Stimulated activated CD8-positive, alpha-beta memory T cell treated with anti-CD3 and anti-CD28 coated beads, Interleukin-2, amount 100 ng/mL, for 48 hours (primary cell): ENCODE results near the gene TANK.
"Not testable (repeated sequence)": the region's sequence is repeated elsewhere in the genome, so short reads cannot be mapped to it uniquely, and the experiment has no call there.

ENCODE experiments used
- DNase-seq, 2 donors: peaks; one replicate each; pipeline ENCODE4 v3.0.0-alpha.2; 2020; ENCODE audit warnings: low read depth in 2 of 2

TANK gene

DNA sequence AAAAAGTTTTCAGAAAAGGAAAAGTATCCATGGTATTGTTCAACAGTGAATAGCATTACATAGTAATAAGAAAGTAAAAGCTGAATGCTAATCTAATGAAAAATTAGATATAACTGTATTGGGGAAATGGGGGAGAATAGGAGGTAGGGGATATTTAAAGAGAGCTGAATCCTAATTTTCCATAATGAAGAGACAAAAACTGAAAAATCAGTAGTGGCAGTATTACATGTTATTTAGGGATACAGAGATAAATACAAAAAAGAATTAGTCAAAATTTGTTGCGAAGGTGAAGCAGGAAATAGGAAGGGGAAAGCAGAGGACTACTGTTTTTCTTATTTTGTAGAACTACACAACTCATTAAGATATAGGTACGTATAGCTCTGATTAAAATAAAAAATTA is 9.1 kb downstream of the TANK start:
- DNase-seq, result no peak

DNA sequence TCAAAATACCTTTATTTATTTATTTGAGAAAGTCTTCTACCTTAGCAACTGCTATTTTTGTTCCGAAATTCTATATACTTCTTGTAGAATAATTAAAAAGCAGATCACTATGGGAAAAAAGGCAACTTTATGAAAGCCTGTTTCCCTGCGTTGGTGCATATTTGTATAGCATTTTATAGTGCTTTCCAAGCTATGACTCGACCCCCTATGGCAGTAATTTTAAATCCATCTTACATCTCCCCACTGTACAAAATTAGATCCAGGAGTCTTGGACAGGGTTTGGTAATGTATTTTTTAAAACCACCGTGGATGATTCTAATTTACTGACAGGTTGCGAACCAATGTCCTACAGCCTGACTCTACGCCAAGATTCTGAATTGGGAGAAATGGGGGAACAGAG is 10.1 kb downstream of the TANK start:
- DNase-seq, result no peak

DNA sequence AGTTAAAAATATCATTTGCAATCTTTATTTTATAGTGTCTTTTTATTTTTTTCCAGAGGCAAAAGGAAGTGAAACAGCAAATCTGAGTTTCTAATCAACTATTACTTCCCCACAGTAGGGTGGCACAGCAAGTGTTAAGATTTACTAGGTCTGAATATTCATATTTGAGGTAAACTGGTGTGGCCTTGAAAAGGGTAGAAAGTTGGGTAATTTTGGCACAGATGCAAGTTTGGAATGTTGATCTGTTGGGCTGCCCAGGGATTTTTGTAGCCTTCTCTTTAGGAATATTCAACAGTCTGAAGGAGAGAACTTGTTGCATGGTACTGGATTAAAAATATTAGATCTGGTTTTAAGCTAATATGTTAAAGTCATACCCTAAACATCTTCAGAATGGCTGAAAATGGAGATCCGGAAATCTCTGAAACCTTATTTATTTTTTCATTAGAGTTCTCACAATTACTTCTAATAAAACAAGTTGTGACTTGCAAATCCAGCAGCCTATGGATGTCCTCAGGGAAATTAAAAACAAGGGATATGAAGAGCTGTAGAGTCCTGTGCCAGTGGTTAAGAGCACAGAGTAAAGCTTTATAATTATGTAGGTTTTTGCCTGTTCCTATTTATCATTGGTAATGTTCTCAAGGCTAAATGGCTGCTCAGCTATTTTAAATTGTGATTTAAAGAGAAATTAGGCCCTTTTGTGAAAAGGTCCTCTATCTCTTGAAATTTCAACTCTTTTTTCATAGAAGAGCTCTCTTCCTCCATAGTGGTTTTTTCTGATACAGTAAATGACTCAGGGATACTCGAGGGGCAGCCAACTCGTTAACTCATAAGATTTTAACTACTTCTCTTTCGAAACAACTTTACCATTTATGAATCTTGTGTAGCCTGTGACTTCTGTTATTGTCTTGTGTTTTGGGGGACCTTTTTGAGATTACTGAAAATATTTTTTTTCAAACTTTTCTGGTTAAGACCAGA is 11.0 kb downstream of the TANK start:
- no peak for DNase-seq

DNA sequence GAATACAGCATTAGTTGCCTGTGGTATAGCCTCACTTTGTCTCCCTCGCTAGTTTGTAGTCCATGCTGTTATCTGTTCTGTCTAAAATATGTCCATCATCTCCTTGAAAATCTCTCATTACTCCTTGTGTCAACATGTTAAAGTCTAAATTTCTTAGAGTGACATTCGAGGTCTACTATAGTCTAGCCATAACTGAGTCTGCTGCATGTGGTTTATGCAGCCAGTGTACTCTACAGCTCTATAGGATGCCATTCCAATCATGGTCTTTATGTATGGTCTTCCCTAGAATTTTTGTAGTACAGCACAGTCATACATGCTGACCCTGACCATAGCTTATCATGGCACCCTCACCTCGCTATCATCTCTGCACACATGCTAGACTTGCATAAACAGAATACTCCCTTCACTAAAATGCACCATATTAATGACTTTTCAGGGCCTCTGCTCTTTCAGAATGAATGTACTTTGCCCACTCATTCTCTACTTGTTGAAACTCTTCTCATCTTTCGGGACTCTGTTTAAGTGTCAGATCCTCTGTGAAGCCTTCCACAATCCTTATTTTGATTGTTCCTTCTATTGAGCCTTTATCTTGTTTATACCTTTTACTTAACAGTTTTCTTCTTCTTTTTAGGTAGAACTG is 12.8 kb downstream of the TANK start:
- DNase-seq, result no peak

DNA sequence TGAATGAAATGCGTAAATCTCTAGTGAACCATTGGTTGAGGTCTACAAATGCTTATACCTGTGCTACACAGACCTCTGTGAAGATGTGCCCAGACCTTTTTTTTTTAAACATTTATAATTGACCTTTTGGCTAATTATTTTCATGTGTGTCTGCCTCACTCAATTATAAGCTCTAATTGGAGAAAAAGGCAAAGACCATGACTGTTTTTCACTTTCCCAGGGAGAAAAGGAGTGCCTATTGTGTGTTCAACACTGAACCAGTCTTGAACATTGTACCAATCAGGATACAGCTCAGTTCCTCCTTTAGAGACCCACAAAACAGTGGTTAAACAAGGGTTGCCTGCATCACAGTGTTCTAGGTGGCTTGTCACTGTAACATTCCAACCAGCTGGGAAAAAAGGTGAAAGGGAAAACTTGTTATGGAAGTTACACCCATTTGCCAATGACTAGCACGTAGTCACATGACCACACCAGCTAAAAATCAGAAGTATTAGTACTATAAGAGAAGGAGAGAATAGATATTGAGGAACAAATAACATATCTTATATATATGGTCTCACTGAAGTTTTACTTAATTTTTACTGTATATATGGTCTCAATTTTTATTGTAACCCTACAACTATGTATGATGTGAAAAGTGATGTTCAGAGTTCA is 13.4 kb downstream of the TANK start:
- no peak for DNase-seq

DNA sequence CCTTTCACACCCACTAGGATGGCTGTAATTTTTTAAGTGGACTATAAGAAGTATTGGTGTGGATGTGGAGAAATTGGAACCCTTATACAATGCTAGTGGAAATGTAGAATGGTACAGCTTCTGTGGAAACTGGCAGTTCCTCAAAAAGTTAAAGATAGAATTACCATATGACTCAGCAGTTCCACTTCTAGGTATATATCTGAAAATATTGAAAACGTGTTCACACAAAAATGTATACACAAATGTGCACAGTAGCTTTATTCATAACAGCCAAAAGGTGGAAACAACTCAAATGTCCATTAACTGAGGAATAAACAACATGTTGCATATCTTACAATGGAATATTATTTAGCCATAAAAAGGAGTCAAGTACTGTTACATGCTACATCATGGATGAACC is 17.7 kb downstream of the TANK start:
- no peak for DNase-seq

DNA sequence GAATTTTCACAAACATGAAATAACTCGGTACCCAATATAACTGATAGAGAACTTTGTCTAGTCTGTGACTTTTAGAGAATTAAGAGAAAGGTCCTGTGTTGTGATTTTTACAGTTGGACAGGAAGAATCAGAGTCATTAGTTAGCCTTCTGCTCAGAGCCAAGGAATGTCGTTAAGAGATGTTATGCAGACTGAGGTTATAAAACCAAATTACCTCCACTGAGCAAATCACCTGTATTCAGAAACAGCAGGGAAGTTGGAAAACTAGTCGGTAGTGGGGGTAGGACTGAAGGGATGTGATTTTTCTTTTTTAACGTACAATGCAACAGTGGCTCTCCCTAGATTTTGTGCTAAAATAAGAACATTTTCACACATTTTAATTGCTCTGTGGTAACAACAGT is 18.5 kb downstream of the TANK start:
- DNase-seq, result no peak

DNA sequence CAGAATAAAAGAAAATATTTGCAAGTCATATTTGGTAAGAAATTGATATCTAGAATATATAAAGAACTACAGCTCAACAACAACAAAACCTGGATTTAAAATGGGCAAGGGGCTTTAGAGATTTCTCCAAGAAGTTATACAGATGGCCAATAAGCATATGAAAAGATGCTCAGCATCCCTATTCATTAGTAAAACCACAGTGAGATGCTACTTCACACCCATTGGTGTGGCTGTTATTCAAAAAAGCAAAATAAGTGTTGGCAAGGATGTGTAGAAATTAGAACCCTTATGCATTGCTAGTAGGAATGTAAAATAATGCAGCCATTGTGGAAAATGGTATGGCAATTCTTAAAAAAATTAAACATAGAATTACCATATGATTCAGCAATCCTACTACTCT is 29.8 kb downstream of the TANK start:
- DNase-seq, result no peak

DNA sequence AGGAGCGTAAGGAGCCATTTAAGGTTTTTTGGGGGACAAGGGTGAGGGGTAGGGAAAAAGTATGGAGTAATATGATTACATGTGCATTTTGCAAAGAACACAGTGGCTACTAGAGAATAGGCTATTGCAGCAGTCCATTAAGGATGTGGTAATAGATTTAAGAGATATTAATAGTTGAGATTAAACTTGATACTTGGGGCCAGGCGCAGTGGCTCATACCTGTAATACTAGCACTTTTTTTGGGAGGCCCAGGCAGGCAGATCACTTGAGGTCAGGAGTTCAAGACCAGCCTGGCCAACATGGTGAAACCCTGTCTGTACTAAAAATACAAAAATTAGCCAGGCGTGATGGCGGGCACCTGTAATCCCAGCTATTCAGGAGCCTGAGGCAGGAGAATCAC is 35.4 kb downstream of the TANK start:
- DNase-seq, result not testable (repeated sequence)

DNA sequence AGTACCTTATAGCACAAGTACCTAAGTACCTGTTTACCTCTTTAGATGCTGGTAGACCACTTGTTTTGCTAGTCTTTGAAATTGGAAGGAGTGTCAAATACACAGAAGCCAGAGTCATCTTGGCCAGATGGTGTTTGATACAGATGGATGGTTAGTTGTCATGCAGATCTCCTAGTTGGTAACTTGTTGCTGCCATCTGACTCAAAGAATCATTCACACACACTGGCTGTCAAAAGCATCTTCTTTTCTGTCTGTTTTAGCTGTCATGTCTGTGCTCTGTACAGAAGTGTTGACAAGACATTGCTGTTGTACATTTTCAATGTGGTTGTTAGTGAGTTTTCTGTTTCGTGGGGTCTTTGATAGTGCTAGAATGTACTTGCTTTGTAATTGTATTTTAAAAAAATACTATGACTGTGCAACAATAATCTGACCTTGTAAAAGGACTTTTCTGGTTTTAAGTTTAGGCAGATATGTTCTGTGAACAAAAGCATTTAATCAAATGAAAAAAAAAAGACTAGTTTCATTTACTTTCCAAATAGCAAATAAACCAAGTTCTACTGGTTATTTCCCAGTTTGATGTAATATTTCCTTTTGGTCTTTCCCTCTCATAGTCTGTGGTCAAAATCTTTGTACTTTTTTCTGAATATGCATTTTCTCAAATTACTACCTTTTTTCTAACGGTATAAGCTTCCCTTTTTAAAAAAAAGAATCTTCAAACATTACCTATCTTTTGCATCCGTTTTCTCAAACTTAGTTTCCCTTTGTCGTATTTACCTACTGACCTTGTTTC is 39.9 kb downstream of the TANK start:
- no peak for DNase-seq

DNA sequence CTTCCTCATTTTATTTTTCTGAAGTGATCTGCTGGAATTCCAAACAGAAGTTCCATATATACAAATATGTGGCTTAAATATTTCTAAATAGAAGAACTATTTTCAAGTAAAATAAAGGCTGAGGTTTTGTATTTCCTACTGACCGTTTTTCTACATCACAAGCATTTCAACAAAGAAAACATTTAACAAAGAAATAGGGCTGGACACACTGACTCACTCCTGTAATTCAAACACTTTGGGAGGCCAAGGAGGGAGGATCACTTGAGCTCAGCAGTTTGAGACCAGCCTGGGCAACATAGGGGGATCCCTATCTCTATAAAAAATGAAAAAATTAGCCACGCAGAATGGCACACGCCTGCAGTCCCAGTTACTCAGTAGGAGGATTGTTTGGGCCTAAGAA is 44.6 kb downstream of the TANK start:
- no peak for DNase-seq

DNA sequence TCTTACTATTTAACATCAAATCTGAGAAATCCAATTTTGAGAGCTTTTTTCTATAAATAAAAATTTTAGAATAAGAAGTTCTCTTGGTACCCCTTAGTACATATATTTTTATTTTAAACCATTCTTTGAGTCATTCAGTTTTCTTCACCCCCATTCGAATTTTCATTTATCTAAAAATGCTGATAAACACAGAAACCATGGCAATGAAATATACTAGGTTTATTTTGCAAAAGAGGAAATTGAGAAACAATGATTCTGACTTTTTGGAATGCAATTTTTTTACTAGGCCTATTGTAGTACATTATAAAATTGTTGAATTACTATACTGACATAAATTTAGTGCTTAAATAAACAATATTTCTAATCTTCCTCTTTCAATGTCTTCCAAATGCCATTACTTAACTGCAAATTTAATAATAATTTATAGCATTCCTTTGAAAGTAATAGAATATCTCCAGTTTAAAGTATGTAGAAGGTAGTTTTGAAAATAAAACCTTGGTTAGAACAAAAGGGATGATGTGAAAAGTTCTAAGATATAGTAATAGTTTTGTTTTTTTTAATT is 46.3 kb downstream of the TANK start:
- DNase-seq, result no peak

DNA sequence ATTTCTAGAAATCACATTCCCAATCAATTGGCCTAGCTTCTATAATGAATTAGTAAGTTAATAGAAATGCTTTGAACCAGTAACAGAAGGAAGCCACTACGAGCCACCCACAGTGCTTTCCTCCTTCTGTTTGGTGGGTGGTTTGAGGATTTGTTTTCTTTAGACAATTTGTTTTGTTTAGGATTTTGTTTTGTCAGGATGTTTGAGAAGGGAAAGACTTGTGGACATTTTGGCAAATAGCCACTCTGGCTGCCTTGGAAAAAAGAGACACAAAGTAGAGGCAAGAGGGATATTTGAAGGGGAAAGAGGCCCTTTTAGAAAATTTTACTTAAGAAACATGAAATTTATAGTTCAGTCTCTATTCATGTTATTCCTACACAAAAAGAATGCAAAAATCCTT is 47.7 kb downstream of the TANK start:
- no peak for DNase-seq

DNA sequence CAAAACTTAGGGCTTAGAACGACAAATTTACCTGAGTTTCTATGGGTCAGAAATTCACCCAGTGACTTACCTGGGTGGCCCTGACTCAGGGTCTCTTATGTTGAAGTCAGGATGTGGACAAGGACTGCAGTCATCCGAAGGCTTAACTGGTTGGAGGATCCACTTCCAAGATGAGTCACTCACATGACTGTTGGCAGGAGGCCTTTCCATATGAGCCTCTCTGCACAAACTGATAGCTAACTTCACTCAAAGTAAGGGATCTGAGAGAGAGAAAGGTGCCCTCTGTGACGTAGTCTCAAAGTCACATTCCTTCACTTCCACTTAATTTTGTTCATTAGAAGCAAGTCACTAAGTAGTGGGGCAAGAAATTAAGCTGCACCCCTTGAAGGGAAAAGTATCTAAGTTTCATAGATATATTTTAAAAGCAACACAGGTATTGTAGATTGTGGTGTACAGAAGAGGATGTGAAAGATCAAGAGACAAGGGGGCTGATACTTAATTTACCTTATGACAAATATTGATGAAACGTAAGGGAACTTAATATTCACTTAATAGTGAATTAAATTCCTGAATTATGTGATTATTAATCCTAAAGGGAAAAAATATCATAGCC is 48.4 kb downstream of the TANK start:
- DNase-seq, result no peak

DNA sequence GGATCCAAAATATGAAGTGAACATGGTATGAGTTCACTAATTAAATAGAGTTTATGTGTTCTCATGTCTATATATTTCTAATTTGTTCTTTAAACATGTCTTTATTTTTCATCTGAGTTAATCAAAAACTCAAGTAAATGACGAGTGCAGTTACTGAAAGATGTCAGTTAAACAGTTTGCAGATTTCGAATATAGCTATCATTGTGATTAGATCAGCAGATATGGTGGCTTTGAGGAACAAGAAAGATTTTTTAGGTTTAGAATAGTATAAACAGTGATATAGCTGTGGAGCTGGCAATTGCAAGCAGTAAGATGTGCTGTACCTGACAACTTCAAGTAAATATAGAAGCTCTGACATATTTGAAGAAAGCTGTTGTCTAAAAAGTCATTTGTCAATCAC is 49.7 kb downstream of the TANK start:
- no peak for DNase-seq

DNA sequence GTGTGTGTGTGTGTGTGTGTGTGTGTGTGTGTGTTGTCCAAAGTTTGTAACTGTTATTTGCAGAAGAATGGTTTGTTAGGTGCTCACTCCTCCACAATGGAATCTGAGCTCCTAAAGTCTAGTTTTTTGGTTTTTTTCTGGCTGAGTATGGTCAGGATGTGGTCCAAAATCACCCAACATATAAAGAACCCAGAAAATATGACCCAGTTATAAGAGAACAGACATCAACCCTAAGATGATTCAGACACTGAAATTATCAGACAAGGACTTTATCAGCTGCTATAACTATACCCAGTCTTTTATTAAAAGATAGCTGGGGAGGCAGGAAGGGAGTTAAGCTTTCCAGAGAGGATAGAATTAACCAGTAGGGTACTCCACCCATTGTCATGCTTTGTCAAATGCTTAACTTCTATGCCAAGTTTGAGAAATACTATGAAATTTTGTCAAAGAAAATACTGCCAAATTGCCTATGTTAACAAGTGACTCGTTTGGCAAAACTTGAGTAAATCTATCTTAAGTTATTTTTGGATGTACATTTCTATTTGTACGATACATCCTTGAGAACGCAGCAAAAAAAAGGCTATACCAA is 57.5 kb downstream of the TANK start:
- DNase-seq, result no peak

DNA sequence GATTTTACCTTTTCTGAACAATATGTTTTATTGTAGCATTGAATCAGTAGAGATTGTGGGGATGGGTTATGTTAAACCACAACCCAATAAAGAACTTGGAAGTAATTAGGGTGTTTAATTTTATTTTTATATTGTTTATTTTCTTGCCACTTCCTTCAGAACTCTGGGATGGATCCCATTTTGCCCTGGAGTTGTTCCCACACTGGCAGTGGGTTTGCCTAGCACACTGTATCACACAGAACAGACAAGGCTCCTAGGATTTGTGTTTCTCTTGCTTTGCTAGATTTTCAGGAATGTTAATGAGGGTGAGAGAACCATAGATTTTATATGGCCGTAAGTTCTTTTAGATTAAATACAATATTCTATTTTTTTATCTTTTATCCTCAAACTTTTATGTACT is 59.0 kb downstream of the TANK start:
- no peak for DNase-seq

DNA sequence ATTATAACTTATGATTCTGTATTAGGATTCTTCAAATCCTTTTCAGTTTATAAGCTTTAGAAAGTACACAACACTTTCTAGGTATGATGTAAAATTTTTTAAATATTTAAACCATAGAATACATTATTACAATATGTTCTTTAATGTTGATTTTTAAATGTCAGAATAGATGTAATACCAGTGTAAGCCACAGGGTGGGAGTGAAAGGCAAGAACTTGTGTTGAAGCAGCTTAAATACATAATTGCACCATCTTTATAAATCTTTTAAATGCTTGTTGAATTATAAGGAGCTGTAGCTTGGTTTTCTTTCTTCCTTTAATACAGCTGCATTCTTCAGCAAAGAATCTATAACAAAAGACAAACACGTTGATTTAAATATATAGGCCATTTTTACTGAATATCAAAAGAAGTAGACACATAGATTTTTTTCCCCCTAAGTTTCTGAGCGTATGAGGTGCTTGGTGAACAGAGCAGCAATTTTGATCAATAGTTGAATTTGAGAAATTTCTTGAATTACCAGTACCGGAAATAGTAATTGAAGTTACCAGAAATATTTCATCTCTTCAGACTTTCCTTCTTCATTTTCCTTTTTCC is 63.0 kb downstream of the TANK start:
- DNase-seq, result no peak

DNA sequence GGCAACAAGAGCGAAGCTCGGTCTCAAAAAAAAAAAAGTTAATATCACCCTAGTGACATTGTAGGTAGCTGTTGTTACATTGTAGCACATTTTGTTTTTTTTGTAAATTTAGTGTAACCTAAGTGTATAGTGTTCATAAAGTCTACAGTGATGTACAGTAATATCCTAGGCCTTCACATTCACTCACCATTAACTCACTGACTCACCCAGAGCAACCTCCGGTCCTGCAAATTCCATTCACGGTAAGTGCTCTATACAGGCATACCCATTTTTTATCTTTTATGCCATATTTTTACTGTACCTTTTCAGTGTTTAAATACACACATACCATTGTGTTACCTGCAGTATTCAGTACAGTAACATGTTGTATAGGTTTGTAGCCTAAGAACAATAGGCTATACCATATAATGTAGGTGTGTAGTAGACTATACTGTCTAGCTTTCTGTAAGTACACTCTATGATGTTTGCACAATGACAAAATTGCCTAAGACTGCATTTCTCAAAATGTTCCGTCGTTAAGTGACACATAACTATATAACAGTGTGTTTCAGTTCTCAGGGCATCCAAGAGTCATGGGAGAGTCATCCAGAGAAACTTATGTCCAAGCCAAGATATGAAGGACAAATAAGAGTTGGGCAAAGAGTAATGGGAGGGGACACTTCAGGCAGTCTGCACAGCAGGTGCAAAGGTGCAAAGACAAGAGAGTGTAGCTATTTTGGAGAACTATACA is 68.4 kb downstream of the TANK start:
- no peak for DNase-seq

DNA sequence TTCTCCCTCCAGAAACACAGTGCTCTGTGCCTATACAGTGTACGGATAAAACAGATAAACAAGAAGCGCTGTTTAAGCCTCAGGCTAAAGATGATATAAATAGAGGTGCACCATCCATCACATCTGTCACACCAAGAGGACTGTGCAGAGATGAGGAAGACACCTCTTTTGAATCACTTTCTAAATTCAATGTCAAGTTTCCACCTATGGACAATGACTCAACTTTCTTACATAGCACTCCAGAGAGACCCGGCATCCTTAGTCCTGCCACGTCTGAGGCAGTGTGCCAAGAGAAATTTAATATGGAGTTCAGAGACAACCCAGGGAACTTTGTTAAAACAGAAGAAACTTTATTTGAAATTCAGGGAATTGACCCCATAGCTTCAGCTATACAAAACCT is 70.7 kb downstream of the TANK start:
- DNase-seq, result no peak
